Fibroblast of villous mesenchyme (primary cell): ENCODE measurements around the gene TMEM252. TPM values are rescaled to one million over a fixed set of nuclear protein-coding genes. Genes with fewer than 3 reads are reported as not detected.

Experiments
- DNase-seq: peaks from one replicate; pipeline ENCODE4 v3.0.0-alpha.2; 2010; ENCODE audit warnings: low read depth
- H3K4me3 ChIP-seq: 2 replicates; pipeline ENCODE4 v1.5.1; 2011; ENCODE audit warnings: low read depth, mild to moderate bottlenecking, low read length
- total RNA-seq: library from RNA; depleted of rRNA; stranded (reverse); fragments of >200 nt; gene quantifications from 2 replicates; pipeline ENCODE4 v1.2.3, GENCODE V29; 2012
- TF ChIP-seq, protein P1 (sequence below): IDR thresholded peaks from 2 replicates; pipeline ENCODE4 v1.5.1; 2012; ENCODE audit warnings: low read depth, mild to moderate bottlenecking, low read length; ENCODE audit not compliant: insufficient read depth

TMEM252 gene
- total RNA-seq, 1 donor: not detected

DNA sequence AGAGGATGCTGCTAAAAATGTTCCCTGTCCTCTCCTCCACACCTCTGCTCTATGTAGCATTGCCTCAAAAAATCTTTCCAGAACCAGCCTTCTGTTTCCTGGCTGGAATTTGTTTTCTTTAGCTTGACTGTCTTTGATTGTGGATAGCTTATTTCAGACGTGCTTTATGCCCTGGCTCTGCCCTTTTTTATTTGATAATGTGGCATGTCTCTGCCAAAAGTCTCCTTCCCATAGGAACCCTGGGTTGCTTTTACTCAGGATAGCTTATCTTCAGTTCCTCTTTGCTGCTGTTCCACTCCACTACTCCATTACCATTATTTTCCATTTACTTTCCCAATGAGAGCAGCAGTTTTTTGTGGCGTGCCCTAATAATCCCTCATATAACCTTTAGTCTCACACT lies 885 bp upstream of the TMEM252 start:
- no peak for DNase-seq
- TF ChIP-seq, protein P1, sequence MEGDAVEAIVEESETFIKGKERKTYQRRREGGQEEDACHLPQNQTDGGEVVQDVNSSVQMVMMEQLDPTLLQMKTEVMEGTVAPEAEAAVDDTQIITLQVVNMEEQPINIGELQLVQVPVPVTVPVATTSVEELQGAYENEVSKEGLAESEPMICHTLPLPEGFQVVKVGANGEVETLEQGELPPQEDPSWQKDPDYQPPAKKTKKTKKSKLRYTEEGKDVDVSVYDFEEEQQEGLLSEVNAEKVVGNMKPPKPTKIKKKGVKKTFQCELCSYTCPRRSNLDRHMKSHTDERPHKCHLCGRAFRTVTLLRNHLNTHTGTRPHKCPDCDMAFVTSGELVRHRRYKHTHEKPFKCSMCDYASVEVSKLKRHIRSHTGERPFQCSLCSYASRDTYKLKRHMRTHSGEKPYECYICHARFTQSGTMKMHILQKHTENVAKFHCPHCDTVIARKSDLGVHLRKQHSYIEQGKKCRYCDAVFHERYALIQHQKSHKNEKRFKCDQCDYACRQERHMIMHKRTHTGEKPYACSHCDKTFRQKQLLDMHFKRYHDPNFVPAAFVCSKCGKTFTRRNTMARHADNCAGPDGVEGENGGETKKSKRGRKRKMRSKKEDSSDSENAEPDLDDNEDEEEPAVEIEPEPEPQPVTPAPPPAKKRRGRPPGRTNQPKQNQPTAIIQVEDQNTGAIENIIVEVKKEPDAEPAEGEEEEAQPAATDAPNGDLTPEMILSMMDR: no peak
- H3K4me3 ChIP-seq: no peak overlapping the region

DNA sequence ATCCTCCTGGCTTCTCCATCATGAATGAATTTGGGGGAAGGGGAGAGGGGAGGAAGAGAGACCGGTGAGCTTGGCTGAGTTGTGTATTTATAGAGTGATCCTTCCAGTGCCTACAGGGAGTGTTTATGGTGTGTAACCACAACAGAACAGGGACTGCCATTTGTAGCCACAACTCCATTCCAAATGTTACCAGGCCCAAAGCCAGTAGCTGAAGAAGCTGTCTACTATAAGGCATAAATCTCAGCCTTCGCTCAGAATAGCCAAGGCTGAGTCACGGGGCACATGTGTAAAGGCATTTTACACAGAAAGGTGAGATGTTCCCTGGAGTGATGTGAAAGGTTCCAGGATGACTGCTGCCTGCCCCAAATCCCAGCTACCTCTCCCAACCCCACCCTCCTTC lies 2.5 kb downstream of the TMEM252 start:
- DNase-seq: no peak
- H3K4me3 ChIP-seq: no peak overlapping the region
- TF ChIP-seq, protein P1: no peak

DNA sequence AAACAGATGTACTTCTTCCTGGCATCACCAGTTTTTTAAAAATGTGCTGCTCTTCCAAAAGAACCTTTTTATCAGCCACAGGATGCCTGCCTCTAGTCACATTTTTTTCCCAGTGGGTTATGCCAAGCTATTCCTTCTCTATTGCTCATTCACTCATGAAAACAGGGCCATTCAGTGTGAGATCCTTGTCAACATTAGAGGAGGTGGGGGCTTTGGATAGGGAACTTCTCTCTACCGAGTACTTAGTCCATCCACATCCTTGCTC lies 3.1 kb downstream of the TMEM252 start:
- H3K4me3 ChIP-seq: no peak overlapping the region
- TF ChIP-seq, protein P1: no peak
- DNase-seq: no peak

DNA sequence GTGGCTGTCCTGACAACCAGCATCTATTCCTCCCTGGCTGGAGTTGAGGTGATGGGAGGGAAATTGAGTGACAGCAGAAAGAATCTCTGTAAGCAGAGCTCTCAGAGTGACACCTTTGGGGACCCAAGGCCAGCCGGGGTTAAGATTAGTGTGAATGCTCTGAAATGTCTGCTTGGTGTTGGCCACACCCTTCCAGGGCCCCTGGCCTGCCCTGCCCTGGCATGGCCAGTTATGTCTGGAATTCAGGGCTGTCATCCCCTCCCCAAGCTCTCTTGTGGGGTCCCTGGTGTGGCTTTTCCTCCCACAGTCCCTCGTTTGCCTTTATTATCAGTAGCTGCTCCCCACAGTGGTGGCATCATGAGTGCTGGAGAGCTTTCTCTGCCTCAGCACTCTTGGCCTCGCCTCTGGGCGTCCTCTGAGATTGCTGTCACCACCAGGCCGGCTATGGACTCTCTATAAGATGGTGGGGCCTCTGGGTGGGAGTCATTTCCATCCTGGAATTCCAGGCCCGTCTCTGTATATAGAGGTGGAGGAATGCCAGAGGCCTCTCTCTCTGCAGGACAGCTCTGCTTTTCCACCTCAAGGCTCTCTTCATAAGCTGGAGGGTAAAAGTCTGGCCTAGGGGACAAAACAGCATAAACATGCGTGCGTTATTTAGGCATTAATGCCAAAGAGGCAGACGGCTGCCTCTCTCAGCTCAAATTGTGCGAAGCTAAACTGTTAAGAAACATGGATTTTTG lies 3.6 kb downstream of the TMEM252 start:
- TF ChIP-seq, protein P1: no peak
- DNase-seq: no peak
- H3K4me3 ChIP-seq: no peak overlapping the region

DNA sequence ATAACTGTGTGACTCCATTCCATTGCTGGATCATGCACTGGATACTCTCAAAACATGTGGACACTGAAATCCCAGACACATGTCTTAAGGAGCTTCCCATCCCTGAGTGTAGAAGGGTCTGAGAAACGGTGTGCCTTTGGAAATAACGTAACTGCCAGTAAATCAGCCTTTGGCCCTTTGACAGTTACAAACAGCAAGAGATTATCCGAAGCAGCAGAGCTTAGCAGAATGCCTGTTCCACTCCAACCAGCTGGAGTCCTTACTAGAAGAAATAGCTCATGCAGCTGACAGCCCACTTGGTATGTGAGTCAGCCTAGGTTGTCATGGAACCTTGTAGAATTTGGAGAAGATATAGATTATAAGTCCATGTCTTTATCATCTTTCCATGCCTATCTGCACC lies 7.0 kb downstream of the TMEM252 start:
- no peak for DNase-seq
- TF ChIP-seq, protein P1: no peak
- no peak overlapping the region for H3K4me3 ChIP-seq

DNA sequence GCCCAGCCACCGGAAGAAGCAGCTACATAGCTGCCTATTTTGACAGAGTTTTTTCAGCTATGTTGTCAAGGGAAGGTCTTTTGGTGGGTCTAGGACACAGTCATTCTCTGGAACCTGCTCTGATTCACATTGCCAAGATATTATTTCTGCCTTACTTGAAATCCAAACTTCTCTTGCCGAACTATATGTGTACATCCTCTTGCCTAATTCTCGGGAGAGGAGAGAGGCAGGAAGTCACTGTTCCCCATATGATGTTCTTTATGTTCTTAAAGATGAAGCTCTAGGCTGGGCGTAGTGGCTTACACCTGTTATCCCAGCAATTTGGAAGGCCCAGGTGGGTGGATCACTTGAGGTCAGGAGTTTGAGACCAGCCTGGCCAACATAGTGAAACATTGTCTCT lies 8.6 kb downstream of the TMEM252 start:
- TF ChIP-seq, protein P1: no peak
- no peak overlapping the region for H3K4me3 ChIP-seq
- DNase-seq: no peak

DNA sequence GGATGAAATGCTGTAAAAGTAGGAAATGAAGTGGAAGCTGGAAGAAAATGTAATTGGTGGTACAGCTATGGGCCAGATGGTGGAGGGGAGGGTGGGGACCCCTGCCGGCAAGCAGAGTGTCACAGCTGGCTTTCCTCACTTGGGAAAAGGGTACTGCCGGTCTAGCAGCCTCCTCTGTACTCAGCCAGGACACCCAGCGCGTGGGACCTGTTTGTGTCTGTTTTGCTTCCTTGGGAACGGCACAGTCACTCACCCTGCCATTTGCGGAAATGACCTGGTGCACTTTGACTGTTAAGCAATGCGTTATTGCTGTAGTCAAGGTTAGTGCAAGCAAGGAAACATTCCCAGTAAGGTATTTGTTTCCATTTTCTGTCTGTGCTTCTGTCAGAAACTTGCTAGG lies 10.1 kb downstream of the TMEM252 start:
- no peak overlapping the region for H3K4me3 ChIP-seq
- TF ChIP-seq, protein P1: no peak
- DNase-seq: peak; percentile 64
